ENCODE data around the gene PDE5A. TPM values are rescaled to one million over a fixed set of nuclear protein-coding genes. Genes with fewer than 3 reads are reported as not detected.

Gene PDE5A
- total RNA-seq, 1 experiment from 2014 or later: 5.0 TPM

DNA sequence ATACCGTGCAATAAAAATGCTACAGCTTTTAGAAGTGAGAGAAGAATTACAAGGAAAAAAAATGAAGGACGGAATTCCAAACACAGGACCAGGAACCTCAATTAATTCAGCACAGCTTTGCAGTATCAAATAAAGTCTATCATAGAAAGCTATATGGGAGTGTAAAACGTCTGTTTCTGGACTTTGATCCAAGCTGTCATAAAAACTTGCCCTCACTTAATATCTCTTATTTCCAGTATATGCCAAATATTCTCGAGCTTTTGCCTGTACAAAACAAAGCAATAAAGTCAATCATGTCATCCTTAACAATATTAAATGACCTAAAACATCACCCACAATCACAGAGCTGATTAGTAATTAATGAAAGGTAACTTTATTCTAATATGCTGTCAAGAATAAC lies 4.2 kb downstream of the PDE5A start:
- no peaks in the 10 kb centered on the region for H3K36me3 ChIP-seq (ENCODE audit: control insufficient read depth in 1 of 2, insufficient read depth in 2 of 2, low read length in 2 of 2)
- no peak overlapping the region for H2AFZ ChIP-seq (ENCODE audit: low read depth, low read length, poor library complexity, severe bottlenecking)
- no peaks in the 10 kb centered on the region for H3K9me2 ChIP-seq (ENCODE audit: insufficient read depth)
- no TSS peak for BruUV-seq (replicated peaks)
- H3K9ac ChIP-seq (ENCODE audit: low read length): no peak overlapping the region
- H4K20me1 ChIP-seq (ENCODE audit: insufficient read depth): no peaks in the 10 kb centered on the region
- RAD21 ChIA-PET (ENCODE audit: low non-redundant PET in 1 of 2, low total read pairs in 2 of 2, uncharacterized antibody in 2 of 2, unreplicated experiment in 2 of 2): no interaction called here
- H3K4me2 ChIP-seq (ENCODE audit: low read length): no peak overlapping the region
- H3K9me3 ChIP-seq (ENCODE audit: control insufficient read depth in 1 of 2, insufficient read depth in 1 of 2, low read depth in 1 of 2, low read length in 2 of 2): no peaks in the 10 kb centered on the region
- intact Hi-C loops (cut with micrococcal nuclease): no loop called here
- CTCF ChIA-PET: interaction anchor here (2.3 kb wide), 1 partner anchor 66 kb away, joined by 8 read pairs; no protein-coding TSS in a partner anchor
- H3K27me3 ChIP-seq (ENCODE audit: insufficient read depth, low read length): no peaks in the 10 kb centered on the region
- no peak overlapping the region for H3K27ac ChIP-seq (ENCODE audit: low read depth, low read length)
- POLR2A ChIA-PET: no interaction called here
- no peak overlapping the region for H3K4me3 ChIP-seq (replicated peaks in 1 of 2; ENCODE audit: low read depth in 1 of 2, low read length in 2 of 2)
- no peak for DNase-seq (ENCODE audit: low read depth, low spot score)
- TF ChIP-seq, protein P1, sequence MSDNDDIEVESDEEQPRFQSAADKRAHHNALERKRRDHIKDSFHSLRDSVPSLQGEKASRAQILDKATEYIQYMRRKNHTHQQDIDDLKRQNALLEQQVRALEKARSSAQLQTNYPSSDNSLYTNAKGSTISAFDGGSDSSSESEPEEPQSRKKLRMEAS (IDR thresholded peaks at IDR 0.05): no peak
- TF ChIP-seq ELF1 (IDR thresholded peaks at IDR 0.05; ENCODE audit: borderline replicate concordance, low read depth) (no peak), EGR1 (IDR thresholded peaks at IDR 0.05; ENCODE audit: low read depth) (no peak), FOSL1 (IDR thresholded peaks at IDR 0.05; ENCODE audit: low read depth) (no peak), EZH2phosphoT487 (IDR thresholded peaks at IDR 0.05; ENCODE audit: borderline replicate concordance) (no peak), TCF7L2 (IDR thresholded peaks at IDR 0.05; ENCODE audit: borderline replicate concordance, extremely low read depth, insufficient read depth, insufficient read length) (no peak), POLR2AphosphoS5 (IDR thresholded peaks at IDR 0.05; ENCODE audit: low read depth, low read length) (no peak), JUND (IDR thresholded peaks at IDR 0.05) (no peak), ZFX (IDR thresholded peaks at IDR 0.05) (no peak), SP1 (IDR thresholded peaks at IDR 0.05; ENCODE audit: low read depth) (no peak), RAD21 (IDR thresholded peaks at IDR 0.05; ENCODE audit: low read depth) (no peak), CEBPB (IDR thresholded peaks at IDR 0.05; ENCODE audit: low read depth) (no peak), SIN3A (IDR thresholded peaks at IDR 0.05; ENCODE audit: low read depth) (no peak)
- TF ChIP-seq, protein P2, sequence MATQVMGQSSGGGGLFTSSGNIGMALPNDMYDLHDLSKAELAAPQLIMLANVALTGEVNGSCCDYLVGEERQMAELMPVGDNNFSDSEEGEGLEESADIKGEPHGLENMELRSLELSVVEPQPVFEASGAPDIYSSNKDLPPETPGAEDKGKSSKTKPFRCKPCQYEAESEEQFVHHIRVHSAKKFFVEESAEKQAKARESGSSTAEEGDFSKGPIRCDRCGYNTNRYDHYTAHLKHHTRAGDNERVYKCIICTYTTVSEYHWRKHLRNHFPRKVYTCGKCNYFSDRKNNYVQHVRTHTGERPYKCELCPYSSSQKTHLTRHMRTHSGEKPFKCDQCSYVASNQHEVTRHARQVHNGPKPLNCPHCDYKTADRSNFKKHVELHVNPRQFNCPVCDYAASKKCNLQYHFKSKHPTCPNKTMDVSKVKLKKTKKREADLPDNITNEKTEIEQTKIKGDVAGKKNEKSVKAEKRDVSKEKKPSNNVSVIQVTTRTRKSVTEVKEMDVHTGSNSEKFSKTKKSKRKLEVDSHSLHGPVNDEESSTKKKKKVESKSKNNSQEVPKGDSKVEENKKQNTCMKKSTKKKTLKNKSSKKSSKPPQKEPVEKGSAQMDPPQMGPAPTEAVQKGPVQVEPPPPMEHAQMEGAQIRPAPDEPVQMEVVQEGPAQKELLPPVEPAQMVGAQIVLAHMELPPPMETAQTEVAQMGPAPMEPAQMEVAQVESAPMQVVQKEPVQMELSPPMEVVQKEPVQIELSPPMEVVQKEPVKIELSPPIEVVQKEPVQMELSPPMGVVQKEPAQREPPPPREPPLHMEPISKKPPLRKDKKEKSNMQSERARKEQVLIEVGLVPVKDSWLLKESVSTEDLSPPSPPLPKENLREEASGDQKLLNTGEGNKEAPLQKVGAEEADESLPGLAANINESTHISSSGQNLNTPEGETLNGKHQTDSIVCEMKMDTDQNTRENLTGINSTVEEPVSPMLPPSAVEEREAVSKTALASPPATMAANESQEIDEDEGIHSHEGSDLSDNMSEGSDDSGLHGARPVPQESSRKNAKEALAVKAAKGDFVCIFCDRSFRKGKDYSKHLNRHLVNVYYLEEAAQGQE (IDR thresholded peaks at IDR 0.05; ENCODE audit: low read depth): no peak
- TF ChIP-seq, protein P3, sequence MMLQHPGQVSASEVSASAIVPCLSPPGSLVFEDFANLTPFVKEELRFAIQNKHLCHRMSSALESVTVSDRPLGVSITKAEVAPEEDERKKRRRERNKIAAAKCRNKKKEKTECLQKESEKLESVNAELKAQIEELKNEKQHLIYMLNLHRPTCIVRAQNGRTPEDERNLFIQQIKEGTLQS (IDR thresholded peaks at IDR 0.05): no peak
- TF ChIP-seq, protein P4, sequence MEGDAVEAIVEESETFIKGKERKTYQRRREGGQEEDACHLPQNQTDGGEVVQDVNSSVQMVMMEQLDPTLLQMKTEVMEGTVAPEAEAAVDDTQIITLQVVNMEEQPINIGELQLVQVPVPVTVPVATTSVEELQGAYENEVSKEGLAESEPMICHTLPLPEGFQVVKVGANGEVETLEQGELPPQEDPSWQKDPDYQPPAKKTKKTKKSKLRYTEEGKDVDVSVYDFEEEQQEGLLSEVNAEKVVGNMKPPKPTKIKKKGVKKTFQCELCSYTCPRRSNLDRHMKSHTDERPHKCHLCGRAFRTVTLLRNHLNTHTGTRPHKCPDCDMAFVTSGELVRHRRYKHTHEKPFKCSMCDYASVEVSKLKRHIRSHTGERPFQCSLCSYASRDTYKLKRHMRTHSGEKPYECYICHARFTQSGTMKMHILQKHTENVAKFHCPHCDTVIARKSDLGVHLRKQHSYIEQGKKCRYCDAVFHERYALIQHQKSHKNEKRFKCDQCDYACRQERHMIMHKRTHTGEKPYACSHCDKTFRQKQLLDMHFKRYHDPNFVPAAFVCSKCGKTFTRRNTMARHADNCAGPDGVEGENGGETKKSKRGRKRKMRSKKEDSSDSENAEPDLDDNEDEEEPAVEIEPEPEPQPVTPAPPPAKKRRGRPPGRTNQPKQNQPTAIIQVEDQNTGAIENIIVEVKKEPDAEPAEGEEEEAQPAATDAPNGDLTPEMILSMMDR (IDR thresholded peaks at IDR 0.05 in 2 of 3, conservative IDR thresholded peaks at IDR 0.05 in 1 of 3; ENCODE audit: borderline replicate concordance in 1 of 3, insufficient read depth in 1 of 3, low read depth in 2 of 3, low read length in 2 of 3): no peak
- H3K79me2 ChIP-seq (ENCODE audit: insufficient read depth, low read length): no peaks in the 10 kb centered on the region
- ATAC-seq: no peak
- H3K4me1 ChIP-seq (ENCODE audit: control insufficient read depth in 1 of 2, insufficient read depth in 2 of 2, low read length in 2 of 2): peaks cover 0 to 24% of the 10 kb centered on the region in 2 experiments; a peak in 1 of 4 replicates
